Heart right ventricle (tissue), 16 donors: ENCODE data around the gene DNAH1. TPM values are rescaled to one million over a fixed set of nuclear protein-coding genes. Genes with fewer than 3 reads are reported as not detected.

ENCODE experiments used
- ATAC-seq, 8 donors: fragments of 200-7000 bp; cut with Tn5 transposase; one replicate each; pipeline ENCODE4 v1.9.1; 2020; ENCODE audit warnings: mild to moderate bottlenecking in 8 of 8, moderate library complexity in 8 of 8, moderate number of reproducible peaks in 1 of 8
- DNase-seq, 2 donors: peaks; one replicate each; pipeline ENCODE4 v3.0.0-alpha.2; 2020
- H3K27ac ChIP-seq, 10 donors: fragments of 200-600 bp; sonication (generic) in 2 of 10; one replicate each; pipeline versions ENCODE4 v1.5.0 to v1.8.0; 2020 to 2022; ENCODE audit warnings: mild to moderate bottlenecking in 3 of 10
- H3K27me3 ChIP-seq, 7 donors: fragments of 200-600 bp; one replicate each; pipeline ENCODE4 v1.8.0; 2021 to 2022; ENCODE audit warnings: mild to moderate bottlenecking in 2 of 7
- H3K36me3 ChIP-seq, 9 donors: fragments of 200-600 bp; sonication (generic) in 1 of 9; one replicate each; pipeline versions ENCODE4 v1.5.0 to v1.8.0; 2020 to 2022; ENCODE audit warnings: mild to moderate bottlenecking in 2 of 9
- H3K4me1 ChIP-seq, 9 donors: fragments of 200-600 bp; sonication (generic) in 1 of 9; one replicate each; pipeline versions ENCODE4 v1.5.0 to v1.8.0; 2020 to 2022; ENCODE audit warnings: mild to moderate bottlenecking in 4 of 9
- H3K4me3 ChIP-seq, 10 donors: fragments of 200-600 bp; sonication (generic) in 2 of 10; one replicate each; pipeline versions ENCODE4 v1.5.0 to v1.8.0; 2020 to 2022; ENCODE audit warnings: mild to moderate bottlenecking in 7 of 10, moderate library complexity in 2 of 10
- H3K9me3 ChIP-seq, 11 donors: fragments of 200-600 bp in 10 of 11; sonication (generic) in 2 of 11; one replicate each; pipeline versions ENCODE4 v1.5.0 to v1.8.0; 2013 to 2022; ENCODE audit warnings: mild to moderate bottlenecking in 2 of 11, control low read depth in 1 of 11, moderate library complexity in 1 of 11
- CTCF ChIP-seq, 9 donors: fragments of 200-600 bp; sonication (generic) in 2 of 9; IDR thresholded peaks; one replicate each; pipeline versions ENCODE4 v1.5.0 to v1.8.0; 2021 to 2022; ENCODE audit warnings: antibody characterized with exemption in 9 of 9, mild to moderate bottlenecking in 5 of 9, moderate library complexity in 1 of 9
- WGBS, 2 donors: extraction: QIAGEN DNeasy Blood & Tissue Kit; methylation state at CpG; one replicate each; pipeline ENCODE4 v1.1.7; 2013; ENCODE audit warnings: inconsistent platforms in 1 of 2; 5-methylcytosine and 5-hydroxymethylcytosine counted together
- intact Hi-C, 10 donors: fragments of 100-400 bp; cut with DNase I; formaldehyde crosslinking; loops; one replicate each; pipeline versions ENCODE4 v1.11.1 to v1.14.2; 2022
- polyA plus RNA-seq, 2 donors: library from polyadenylated mRNA; stranded (reverse); fragments of 200-250 nt; gene quantifications; one replicate each; pipeline ENCODE4 v1.2.3, GENCODE V29; 2013
- total RNA-seq, 10 donors: library from RNA; stranded (reverse); fragmentation: NEBNext Ultra II Directional in 3 of 10; extraction: Animal tissue kit (Norgen Biotek cat#: 25700) in 3 of 10; gene quantifications; one replicate each; pipeline versions ENCODE4 v1.2.1 to v1.2.4, GENCODE V29; 2021 to 2023
- donor health status: Arrhythmogenic right ventricular cardiomyopathy.
- donor health status: ischemic (EF 13 %, LVEDD 7.1; RV severe dilation, severe dysfunction).
- donor health status: healthy with polysubstance abuse.
- donor health status: DM: no; HTN: yes; CAD: no.
- donor health status: DM: no; HTN: no; CAD: no.
- donor health status: ischemic (EF 25% LVEDD 6.9; RV normal size, moderate dysfunction).
- donor health status: ischemic (EF 25% LVEDD 5.7; RV mildly dilated, moderate dysfunction).
- donor health status: healthy.
- donor health status: DM: yes; HTN: yes; CAD: no.
- donor health status: Ischemic cardiomyopathy.
- donor health status: ischemic (EF 35%, LVEDD 5.7; RV mildly dilated, moderate dysfunction).
- donor health status: nonischemic (EF 11% LVEDD 7.7; RV severe dilation, severe dysfunction).
- donor health status: DM: yes; HTN: yes; CAD: no.
- donor health status: PGD.
- donor health status: ischemic (EF 29% LVEDD 5.4; RV normal size, mild dysfunction).
- donor health status: nonischemic (EF 23%, LVEDD 6.1; RV moderate dilation, normal function).

DNAH1 gene
- total and polyA plus RNA-seq, 12 donors, result 0.99 to 6.4 (median 2.8) TPM

- ATAC-seq, result no peak
- peaks cover 0 to 87% (median 50%) of the 10 kb centered on the region in 9 donors for H3K36me3 ChIP-seq
- no peaks in the 10 kb centered on the region for H3K9me3 ChIP-seq
- WGBS, 2 donors, result 93 to 96% methylated on average over 6 of the region's 6 CpGs
- no peak for TF ChIP-seq CTCF (IDR thresholded peaks at IDR 0.05)
- no peak overlapping the region for H3K27ac ChIP-seq
- DNase-seq, result no peak
- H3K27me3 ChIP-seq, result no peaks in the 10 kb centered on the region
- H3K4me3 ChIP-seq, result no peak overlapping the region
- intact Hi-C loops, result no loop called here
- peaks cover 0 to 26% (median 20%) of the 10 kb centered on the region in 9 donors for H3K4me1 ChIP-seq
These were observed 88.9 kb downstream of the DNAH1 start for GRCh38 chr3:52405066-52405465.

DNA sequence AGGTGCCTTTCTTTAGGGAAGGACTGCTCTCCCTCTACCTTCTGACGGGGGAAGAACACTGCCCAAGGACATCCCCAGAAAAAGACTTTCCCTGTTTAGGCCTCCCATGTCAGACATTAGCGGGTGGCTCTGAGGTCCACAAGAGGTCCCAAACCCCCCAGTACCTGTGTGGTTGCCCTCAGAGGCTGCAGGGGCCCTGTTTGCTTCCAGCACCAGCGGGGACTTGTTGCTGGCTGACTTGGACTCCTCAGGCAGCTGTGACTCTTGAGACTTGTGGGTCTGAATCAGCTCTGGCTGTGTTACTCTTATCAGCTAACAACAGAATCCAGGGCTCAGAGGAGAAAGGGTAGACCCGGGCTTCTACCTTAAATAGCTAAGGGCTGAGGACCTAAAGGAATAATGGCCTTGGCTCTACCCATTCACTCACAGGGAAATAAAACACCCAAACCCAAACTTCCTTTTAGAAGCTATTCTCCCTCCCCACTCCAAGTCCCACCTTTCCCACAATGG lies 89.5 kb downstream of the DNAH1 start:
- H3K36me3 ChIP-seq, result peaks cover 0 to 81% (median 50%) of the 10 kb centered on the region in 9 donors
- DNase-seq (no peak), ATAC-seq (no peak)
- H3K27ac ChIP-seq, result no peak overlapping the region
- WGBS, 2 donors, result 87% methylated on average over 4 of the region's 4 CpGs
- peaks cover 0 to 24% (median 16%) of the 10 kb centered on the region in 9 donors for H3K4me1 ChIP-seq
- H3K4me3 ChIP-seq, result no peak overlapping the region
- intact Hi-C loops, result no loop called here
- no peak for TF ChIP-seq CTCF (IDR thresholded peaks at IDR 0.05)
- no peaks in the 10 kb centered on the region for H3K9me3 ChIP-seq
- H3K27me3 ChIP-seq, result no peaks in the 10 kb centered on the region

GRCh38 chr3:52406231-52406661 lies 90.1 kb downstream of the DNAH1 start:
- TF ChIP-seq CTCF (IDR thresholded peaks at IDR 0.05), result no peak
- ATAC-seq (no peak), DNase-seq (no peak)
- intact Hi-C loops, result no loop called here
- Histone ChIP-seq H3K4me1 (peaks cover 0 to 30% (median 20%) of the 10 kb centered on the region in 9 donors), H3K9me3 (no peaks in the 10 kb centered on the region), H3K27me3 (no peaks in the 10 kb centered on the region), H3K36me3 (peaks cover 0 to 75% (median 49%) of the 10 kb centered on the region in 9 donors), H3K27ac (no peak overlapping the region), H3K4me3 (no peak overlapping the region)
- WGBS, 2 donors, result 91 to 96% methylated on average over 11 of the region's 11 CpGs

GRCh38 chr3:52406791-52407510 lies 90.8 kb downstream of the DNAH1 start:
- WGBS, 2 donors, result 95 to 97% methylated on average over 20 of the region's 20 CpGs
- no peak overlapping the region for H3K4me3 ChIP-seq
- no peak overlapping the region for H3K27ac ChIP-seq
- H3K4me1 ChIP-seq, result peaks cover 2 to 37% (median 28%) of the 10 kb centered on the region in 9 donors
- H3K27me3 ChIP-seq, result no peaks in the 10 kb centered on the region
- no peaks in the 10 kb centered on the region for H3K9me3 ChIP-seq
- DNase-seq (no peak), ATAC-seq (no peak)
- intact Hi-C loops, result no loop called here
- no peak for TF ChIP-seq CTCF (IDR thresholded peaks at IDR 0.05)
- peaks cover 0 to 68% (median 43%) of the 10 kb centered on the region in 9 donors for H3K36me3 ChIP-seq
